Neural cell (in vitro differentiated cells): ENCODE results near the gene NRP1. TPM values are rescaled to one million over a fixed set of nuclear protein-coding genes. Genes with fewer than 3 reads are reported as not detected.
A peak's percentile ranks its signal among the peaks of the same experiment; 100 is the strongest.

ENCODE experiments used
- H2AFZ ChIP-seq: fragments of 200-600, 300-800 bp; sonication (generic), shearing (Covaris generic); 2 replicates; pipeline ENCODE4 v1.6.0; 2014; ENCODE audit warnings: low read depth, mild to moderate bottlenecking, antibody characterized with exemption, low read length, moderate library complexity
- H3F3A ChIP-seq: fragments of 200-600 bp; shearing (Covaris generic); 2 replicates; pipeline ENCODE4 v1.6.1; 2016; ENCODE audit warnings: mild to moderate bottlenecking, moderate library complexity, mixed read lengths, antibody characterized with exemption, low read length; ENCODE audit not compliant: insufficient read depth, poor library complexity, severe bottlenecking
- H3K27ac ChIP-seq: fragments of 200-600, 300-800 bp; sonication (generic), shearing (Covaris generic); 2 replicates; pipeline ENCODE4 v1.5.1; 2014; ENCODE audit warnings: mild to moderate bottlenecking, low read length, moderate library complexity
- H3K27me3 ChIP-seq: fragments of 300-800, 200-600 bp; sonication (generic), shearing (Covaris generic); 2 replicates; pipeline ENCODE4 v1.6.0; 2014; ENCODE audit warnings: mild to moderate bottlenecking, low read depth, low read length, moderate library complexity; ENCODE audit not compliant: insufficient read depth
- H3K36me3 ChIP-seq: fragments of 300-800, 200-600 bp; sonication (generic), shearing (Covaris generic); 2 replicates; pipeline ENCODE4 v1.5.1; 2014; ENCODE audit warnings: mild to moderate bottlenecking, antibody characterized with exemption, low read length, moderate library complexity; ENCODE audit not compliant: insufficient read depth
- H3K4me2 ChIP-seq: fragments of 300-800, 200-600 bp; sonication (generic), shearing (Covaris generic); 2 replicates; pipeline ENCODE4 v1.6.0; 2014; ENCODE audit warnings: mild to moderate bottlenecking, low read length
- H3K4me3 ChIP-seq: fragments of 300-800, 200-600 bp; sonication (generic), shearing (Covaris generic); 2 replicates; pipeline ENCODE4 v1.5.1; 2014; ENCODE audit warnings: mild to moderate bottlenecking, low read length, moderate library complexity
- H3K79me2 ChIP-seq: fragments of 200-600 bp; shearing (Covaris generic); replicated peaks from 2 replicates; pipeline ENCODE4 v1.6.0; 2014; ENCODE audit warnings: mild to moderate bottlenecking, low read length, moderate library complexity; ENCODE audit not compliant: insufficient read depth
- H3K9ac ChIP-seq: fragments of 300-800, 200-600 bp; sonication (generic), shearing (Covaris generic); 2 replicates; pipeline ENCODE4 v1.6.1; 2016; ENCODE audit warnings: mild to moderate bottlenecking, low read length, mixed read lengths
- H3K9me2 ChIP-seq: fragments of 200-600 bp; shearing (Covaris generic); 2 replicates; pipeline ENCODE4 v1.6.1; 2016; ENCODE audit warnings: mild to moderate bottlenecking, low read length, mixed read lengths; ENCODE audit not compliant: insufficient read depth
- H3K9me3 ChIP-seq: fragments of 200-600, 300-800 bp; sonication (generic), shearing (Covaris generic); 2 replicates; pipeline ENCODE4 v1.6.1; 2016; ENCODE audit warnings: mild to moderate bottlenecking, mixed run types, low read length, moderate library complexity, mixed read lengths
- H4K20me1 ChIP-seq: fragments of 200-600 bp; shearing (Covaris generic); 2 replicates; pipeline ENCODE4 v1.6.1; 2016; ENCODE audit warnings: mild to moderate bottlenecking, mixed run types; ENCODE audit not compliant: insufficient read depth
- CTCF ChIP-seq: fragments of 450-650 bp; IDR thresholded peaks from 2 replicates; pipeline ENCODE4 v1.5.1; 2014; ENCODE audit warnings: antibody characterized with exemption, mild to moderate bottlenecking, moderate library complexity; ENCODE audit not compliant: poor library complexity, severe bottlenecking
- EP300 ChIP-seq: fragments of 450-650 bp; conservative IDR thresholded peaks from 2 replicates; pipeline ENCODE4 v1.6.1; 2014; ENCODE audit warnings: antibody characterized with exemption, mild to moderate bottlenecking, moderate library complexity; ENCODE audit not compliant: poor library complexity, severe bottlenecking
- EZH2 ChIP-seq: fragments of 200-600, 300-800 bp; shearing (Covaris generic), sonication (generic); IDR thresholded peaks from 2 replicates; pipeline ENCODE4 v1.6.1; 2014; ENCODE audit warnings: antibody characterized with exemption, low read length, borderline replicate concordance, mild to moderate bottlenecking; ENCODE audit not compliant: insufficient read depth, poor library complexity, severe bottlenecking
- MXI1 ChIP-seq: fragments of 450-650 bp; conservative IDR thresholded peaks from 2 replicates; pipeline ENCODE4 v1.6.1; 2014; ENCODE audit warnings: antibody characterized with exemption, mild to moderate bottlenecking; ENCODE audit not compliant: poor library complexity, severe bottlenecking
- POLR2AphosphoS5 ChIP-seq: IDR thresholded peaks from 2 replicates; pipeline ENCODE4 v1.6.1; 2012
- RAD21 ChIP-seq: fragments of 450-650 bp; conservative IDR thresholded peaks from 2 replicates; pipeline ENCODE4 v1.6.1; 2014; ENCODE audit warnings: antibody characterized with exemption, mild to moderate bottlenecking, moderate library complexity
- REST ChIP-seq: IDR thresholded peaks from 2 replicates; pipeline ENCODE4 v1.6.1; 2012; ENCODE audit warnings: borderline replicate concordance
- SMC3 ChIP-seq: fragments of 450-650 bp; conservative IDR thresholded peaks from 2 replicates; pipeline ENCODE4 v1.6.1; 2014; ENCODE audit warnings: antibody characterized with exemption, mild to moderate bottlenecking, moderate library complexity; ENCODE audit not compliant: poor library complexity
- TAF1 ChIP-seq: IDR thresholded peaks from 2 replicates; pipeline ENCODE4 v1.6.1; 2012; ENCODE audit warnings: low read depth
- polyA plus RNA-seq: library from polyadenylated mRNA; depleted of rRNA; stranded (reverse); fragments of >200 nt; gene quantifications from 2 replicates; pipeline ENCODE4 v1.2.3, GENCODE V29; 2014

Gene NRP1
- polyA plus RNA-seq, 1 donor from 2014 or later, result 23.2 TPM

GRCh38 chr10:33291053-33291592 lies 43.3 kb downstream of the NRP1 start:
- H3K4me2 ChIP-seq, result no peak overlapping the region
- TF ChIP-seq MXI1 (no peak), POLR2AphosphoS5 (no peak), SMC3 (no peak), REST (no peak), EP300 (no peak), CTCF (no peak), RAD21 (no peak), EZH2 (no peak), TAF1 (no peak)
- no peaks in the 10 kb centered on the region for H3K27me3 ChIP-seq
- H3K9me2 ChIP-seq, result no peaks in the 10 kb centered on the region
- no peak overlapping the region for H2AFZ ChIP-seq
- no peak overlapping the region for H3K9ac ChIP-seq
- no peaks in the 10 kb centered on the region for H3F3A ChIP-seq
- peaks cover 8% of the 10 kb centered on the region for H3K79me2 ChIP-seq
- no peaks in the 10 kb centered on the region for H3K9me3 ChIP-seq
- H4K20me1 ChIP-seq, result no peaks in the 10 kb centered on the region
- H3K36me3 ChIP-seq, result no peaks in the 10 kb centered on the region
- peak overlapping the region; percentile 6 for H3K4me3 ChIP-seq
- no peak overlapping the region for H3K27ac ChIP-seq

GRCh38 chr10:33290321-33291052 lies 44.0 kb downstream of the NRP1 start:
- Histone ChIP-seq H3K4me2 (no peak overlapping the region), H4K20me1 (no peaks in the 10 kb centered on the region), H3K27ac (no peak overlapping the region), H3K9me2 (no peaks in the 10 kb centered on the region), H3K4me3 (peak overlapping the region; percentile 6), H3K36me3 (no peaks in the 10 kb centered on the region), H3F3A (no peaks in the 10 kb centered on the region), H3K9ac (no peak overlapping the region), H3K9me3 (no peaks in the 10 kb centered on the region), H3K79me2 (peaks cover 12% of the 10 kb centered on the region), H2AFZ (no peak overlapping the region), H3K27me3 (no peaks in the 10 kb centered on the region)
- TF ChIP-seq RAD21, result peak; percentile 39
- TF ChIP-seq TAF1, result no peak
- peak; percentile 56 for TF ChIP-seq CTCF
